Keratinocyte (primary cell): ENCODE results near the gene POLA1. TPM values are rescaled to one million over a fixed set of nuclear protein-coding genes. Genes with fewer than 3 reads are reported as not detected.

Experiments
- DNase-seq: peaks from one replicate; pipeline ENCODE4 v3.0.0-alpha.2; 2011; ENCODE audit warnings: low read depth, missing footprints, low spot score
- FAIRE-seq: peaks from 2 replicates; lab custom pipeline; 2011; peaks lifted over from hg19 to GRCh38; lab: Jason Lieb, UNC
- H2AFZ ChIP-seq: 2 replicates; pipeline ENCODE4 v1.6.0; 2012; ENCODE audit warnings: low read length, control low read depth, inconsistent platforms; ENCODE audit not compliant: control insufficient read depth
- H3K27ac ChIP-seq: 2 replicates; pipeline ENCODE4 v1.5.1; 2011; ENCODE audit warnings: low read length; ENCODE audit not compliant: control insufficient read depth, insufficient read depth
- H3K27me3 ChIP-seq: 3 replicates; pipeline ENCODE4 v1.6.0; 2011; ENCODE audit warnings: low read length; ENCODE audit not compliant: control insufficient read depth, insufficient read depth; ENCODE audit errors: extremely low read depth
- H3K36me3 ChIP-seq, 2 experiments: 2 replicates in 1 of 2; 3 replicates in 1 of 2; pipeline ENCODE4 v1.5.1; 2011; ENCODE audit warnings: low read length in 2 of 2, mild to moderate bottlenecking in 1 of 2; ENCODE audit not compliant: control insufficient read depth in 2 of 2, insufficient read depth in 2 of 2; ENCODE audit errors: extremely low read depth in 1 of 2
- H3K4me1 ChIP-seq: 3 replicates; pipeline ENCODE4 v1.5.1; 2011; ENCODE audit warnings: low read length; ENCODE audit not compliant: control insufficient read depth, insufficient read depth; ENCODE audit errors: extremely low read depth
- H3K4me2 ChIP-seq: 3 replicates; pipeline ENCODE4 v1.6.0; 2011; ENCODE audit warnings: low read depth, low read length; ENCODE audit not compliant: control insufficient read depth, insufficient read depth; ENCODE audit errors: extremely low read depth
- H3K4me3 ChIP-seq, 3 experiments: fragments of 200-600 bp in 1 of 3; sonication (generic) in 1 of 3; 2 replicates in 2 of 3; 3 replicates in 1 of 3; pipeline ENCODE4 v1.5.1; 2011 to 2016; ENCODE audit warnings: low read length in 3 of 3, mild to moderate bottlenecking in 3 of 3, control low read depth in 2 of 3, inconsistent platforms in 1 of 3, low read depth in 1 of 3, mixed read lengths in 1 of 3, mixed run types in 1 of 3, moderate library complexity in 1 of 3; ENCODE audit not compliant: control insufficient read depth in 2 of 3, insufficient read depth in 2 of 3; ENCODE audit errors: extremely low read depth in 1 of 3
- H3K79me2 ChIP-seq: 2 replicates; pipeline ENCODE4 v1.6.0; 2012; ENCODE audit warnings: low read length; ENCODE audit not compliant: control insufficient read depth, insufficient read depth
- H3K9ac ChIP-seq: 3 replicates; pipeline ENCODE4 v1.6.0; 2011; ENCODE audit warnings: low read length; ENCODE audit not compliant: control insufficient read depth, insufficient read depth; ENCODE audit errors: extremely low read depth
- H3K9me1 ChIP-seq: 3 replicates; pipeline ENCODE4 v1.6.0; 2011; ENCODE audit warnings: low read length; ENCODE audit not compliant: control insufficient read depth, insufficient read depth; ENCODE audit errors: extremely low read depth
- H3K9me3 ChIP-seq: 2 replicates; pipeline ENCODE4 v1.5.1; 2012; ENCODE audit warnings: low read depth, low read length; ENCODE audit not compliant: control insufficient read depth
- H4K20me1 ChIP-seq: 3 replicates; pipeline ENCODE4 v1.6.0; 2011; ENCODE audit warnings: low read length; ENCODE audit not compliant: control insufficient read depth, insufficient read depth; ENCODE audit errors: extremely low read depth
- CTCF ChIP-seq, 3 experiments: IDR thresholded peaks in 1 of 3; conservative IDR thresholded peaks in 1 of 3; optimal IDR thresholded peaks in 1 of 3; 2 replicates in 2 of 3; 3 replicates in 1 of 3; pipeline versions ENCODE3 to v1.5.1; 2011; ENCODE audit warnings: low read length in 3 of 3, mild to moderate bottlenecking in 3 of 3, moderate library complexity in 2 of 3, control low read depth in 1 of 3, inconsistent platforms in 1 of 3; ENCODE audit not compliant: insufficient read depth in 2 of 3; ENCODE audit errors: extremely low read depth in 1 of 3
- EZH2 ChIP-seq: IDR thresholded peaks from one replicate; pipeline ENCODE4 v1.6.1; 2012; ENCODE audit warnings: inconsistent platforms, mild to moderate bottlenecking, low read length, moderate library complexity
- dilution Hi-C: fragments of 300-500 bp; cut with MboI; formaldehyde crosslinking; loops from one replicate; pipeline ENCODE4 v1.7.0; 2020; ENCODE audit warnings: low sequenced_read_pairs; ENCODE audit not compliant: extremely low pct_ligation_motif_present
- polyA minus RNA-seq, 3 experiments: library from RNA; depleted of rRNA, polyadenylated mRNA; stranded (reverse); fragments of >200 nt; gene quantifications; 1 replicate in 1 of 3; 2 replicates in 1 of 3; 3 replicates in 1 of 3; pipeline ENCODE4 v1.2.3, GENCODE V29; 2011
- polyA plus RNA-seq, 5 experiments: library from polyadenylated mRNA; depleted of rRNA in 3 of 5; stranded (reverse) in 3 of 5; stranded (forward) in 1 of 5; unstranded in 1 of 5; fragments of >200 nt; gene quantifications; 1 replicate in 1 of 5; 2 replicates in 3 of 5; 3 replicates in 1 of 5; pipeline versions ENCODE4 v1.2.1 to v1.2.3, GENCODE V29; 2011 to 2012; ENCODE audit warnings: missing spikeins in 2 of 5, low read depth in 1 of 5, low replicate concordance in 1 of 5

The POLA1 gene
- 1.5 to 3.9 TPM (median 2.7 TPM) in 3 replicates for polyA plus RNA-seq
- polyA plus RNA-seq (2011; ENCODE audit: low read depth): 3.3 TPM
- polyA plus RNA-seq (2011; cell fraction: cytosol; rRNA removed): 2.4 and 2.9 TPM in 2 replicates
- 3.5 TPM in 2 replicates for polyA plus RNA-seq (2011; cell fraction: nucleus; rRNA removed)
- 1.7 and 6.4 TPM in 2 replicates for polyA plus RNA-seq (2012; ENCODE audit: low replicate concordance)
- 3.6 to 8.1 TPM (median 7.6 TPM) in 3 replicates for polyA minus RNA-seq
- polyA minus RNA-seq (2011; cell fraction: cytosol; rRNA and poly(A)+ RNA removed): 2.9 TPM
- 3.9 and 10.5 TPM in 2 replicates for polyA minus RNA-seq (2011; cell fraction: nucleus; rRNA and poly(A)+ RNA removed)

- H2AFZ ChIP-seq: peak within 1 kb of the TSS; percentile 87
- H3K9me3 ChIP-seq: no peaks in the 10 kb centered on the region
- H3K9me1 ChIP-seq: no peaks in the 10 kb centered on the region
- peak; percentile 35 for DNase-seq
- H3K79me2 ChIP-seq: peaks cover 29% of the 10 kb centered on the region
- H3K27ac ChIP-seq: peak within 1 kb of the TSS; percentile 62
- no peaks in the 10 kb centered on the region for H3K4me1 ChIP-seq
- peak within 1 kb of the TSS; percentile 52 to 76 (median 71) for H3K4me3 ChIP-seq
- dilution Hi-C loops: no loop called here
- peaks cover 0 to 3% of the 10 kb centered on the region in 2 experiments for H3K36me3 ChIP-seq
- H4K20me1 ChIP-seq: no peaks in the 10 kb centered on the region
- FAIRE-seq: no peak
- TF ChIP-seq CTCF (optimal IDR thresholded peaks at IDR 0.05 in 1 of 3, IDR thresholded peaks at IDR 0.05 in 1 of 3, conservative IDR thresholded peaks at IDR 0.05 in 1 of 3; ENCODE audit: extremely low read depth in 1 of 3, insufficient read depth in 2 of 3, low read length in 3 of 3) (peak; percentile 29 to 45 (median 30)), EZH2 (no peak)
- peak within 1 kb of the TSS; percentile 71 for H3K9ac ChIP-seq
- no peaks in the 10 kb centered on the region for H3K27me3 ChIP-seq
- peak within 1 kb of the TSS; percentile 73 for H3K4me2 ChIP-seq
Measured at GRCh38 chrX:24693453-24694202, at the start of gene POLA1. Gene POLA1 (plus strand): TSS chrX:24693918. CDS start chrX:24693962, 44 bp downstream.

- Histone ChIP-seq H3K79me2 (no peaks in the 10 kb centered on the region), H2AFZ (no peak overlapping the region), H3K4me1 (no peaks in the 10 kb centered on the region), H4K20me1 (no peaks in the 10 kb centered on the region), H3K27me3 (no peaks in the 10 kb centered on the region), H3K4me3 (peak overlapping the region in 1 of 3 experiments; percentile 24), H3K36me3 (no peaks in the 10 kb centered on the region), H3K9me3 (no peaks in the 10 kb centered on the region), H3K9ac (no peak overlapping the region), H3K4me2 (peak overlapping the region; percentile 26), H3K9me1 (no peaks in the 10 kb centered on the region), H3K27ac (no peak overlapping the region)
- dilution Hi-C loops: no loop called here
- FAIRE-seq (no peak), DNase-seq (no peak)
- TF ChIP-seq CTCF (optimal IDR thresholded peaks at IDR 0.05 in 1 of 3, IDR thresholded peaks at IDR 0.05 in 1 of 3, conservative IDR thresholded peaks at IDR 0.05 in 1 of 3; ENCODE audit: extremely low read depth in 1 of 3, insufficient read depth in 2 of 3, low read length in 3 of 3) (no peak), EZH2 (no peak)
Measured at GRCh38 chrX:24646006-24646405, 47.7 kb upstream of the POLA1 start.
